PC-3 (cell line): Measurements from ENCODE around the gene ADAMTSL5. TPM values are rescaled to one million over a fixed set of nuclear protein-coding genes. Genes with fewer than 3 reads are reported as not detected.

Experiments
- ATAC-seq: fragments of 200-7000 bp; cut with Tn5 transposase; 2 replicates; pipeline ENCODE4 v1.9.1; 2020; ENCODE audit warnings: mild to moderate bottlenecking, moderate library complexity
- BruUV-seq: library from RNA; stranded (reverse); fragments of 400-500 nt; replicated peaks from 2 replicates; lab custom pipeline; 2021; lab: Mats Ljungman, UMichigan
- CTCF ChIA-PET: fragments of 300-600 bp; sonication (Branson Sonifier 250); formaldehyde crosslinking; loops from one replicate; lab custom pipeline; 2022; ENCODE audit warnings: antibody characterized with exemption; lab: Charles Lee
- POLR2A ChIA-PET: fragments of 300-600 bp; sonication (Branson Sonifier 250); formaldehyde crosslinking; loops from one replicate; lab custom pipeline; 2022; ENCODE audit warnings: antibody characterized with exemption; ENCODE audit not compliant: unreplicated experiment; lab: Charles Lee
- DNase-seq: peaks from one replicate; pipeline ENCODE4 v3.0.0-alpha.2; 2015
- H2AFZ ChIP-seq: fragments of 300-600 bp; sonication (generic); 2 replicates; pipeline ENCODE4 v1.6.0; 2016; ENCODE audit warnings: antibody characterized with exemption, low read length
- H3F3A ChIP-seq: fragments of 300-600 bp; sonication (generic); one replicate; pipeline ENCODE4 v1.6.0; 2017; ENCODE audit warnings: antibody characterized with exemption, low read length, control low read depth, mild to moderate bottlenecking; ENCODE audit not compliant: unreplicated experiment
- H3K27ac ChIP-seq: fragments of 300-600 bp; sonication (generic); 2 replicates; pipeline ENCODE4 v1.5.1; 2016; ENCODE audit warnings: mild to moderate bottlenecking, low read length
- H3K27me3 ChIP-seq: fragments of 300-600 bp; sonication (generic); 2 replicates; pipeline ENCODE4 v1.6.1; 2016; ENCODE audit warnings: low read length, mixed read lengths
- H3K36me3 ChIP-seq: fragments of 300-600 bp; sonication (generic); 2 replicates; pipeline ENCODE4 v1.6.1; 2016; ENCODE audit warnings: low read depth, mixed run types, low read length, mixed read lengths
- H3K4me1 ChIP-seq: fragments of 300-600 bp; sonication (generic); 2 replicates; pipeline ENCODE4 v1.5.1; 2016; ENCODE audit warnings: low read length; ENCODE audit not compliant: insufficient read depth
- H3K4me2 ChIP-seq: fragments of 300-600 bp; sonication (generic); 2 replicates; pipeline ENCODE4 v1.6.0; 2016; ENCODE audit warnings: low read length
- H3K4me3 ChIP-seq: fragments of 300-600 bp; sonication (generic); 2 replicates; pipeline ENCODE4 v1.5.1; 2016; ENCODE audit warnings: mild to moderate bottlenecking, low read length, mixed read lengths
- H3K79me2 ChIP-seq: fragments of 300-600 bp; sonication (generic); 2 replicates; pipeline ENCODE4 v1.6.1; 2017; ENCODE audit warnings: low read length, mixed read lengths
- H3K9ac ChIP-seq: fragments of 300-600 bp; sonication (generic); 2 replicates; pipeline ENCODE4 v1.6.0; 2016; ENCODE audit warnings: mild to moderate bottlenecking, low read length
- H3K9me2 ChIP-seq: fragments of 300-600 bp; sonication (generic); replicated peaks from 2 replicates; pipeline ENCODE4 v1.6.1; 2016; ENCODE audit warnings: mixed run types, low read length, mixed read lengths
- H3K9me3 ChIP-seq: fragments of 300-600 bp; sonication (generic); 2 replicates; pipeline ENCODE4 v1.6.1; 2016; ENCODE audit warnings: low read length, mixed read lengths
- H4K20me1 ChIP-seq: fragments of 300-600 bp; sonication (generic); 2 replicates; pipeline ENCODE4 v1.6.1; 2016; ENCODE audit warnings: low read length, mixed read lengths
- CTCF ChIP-seq: fragments of 300-600 bp; sonication (generic); conservative IDR thresholded peaks from 2 replicates; pipeline ENCODE4 v1.5.1; 2017; ENCODE audit warnings: antibody characterized with exemption, low read depth, mild to moderate bottlenecking, low read length
- EZH2 ChIP-seq: fragments of 300-600 bp; sonication (generic); IDR thresholded peaks from one replicate; pipeline ENCODE4 v1.6.1; 2017; ENCODE audit warnings: antibody characterized with exemption, mild to moderate bottlenecking, low read length; ENCODE audit not compliant: unreplicated experiment
- EZH2phosphoT487 ChIP-seq: fragments of 300-600 bp; sonication (generic); IDR thresholded peaks from 2 replicates; pipeline ENCODE4 v1.6.1; 2018; ENCODE audit warnings: mild to moderate bottlenecking, antibody characterized with exemption, low read length, borderline replicate concordance
- intact Hi-C: fragments of 100-400 bp; cut with micrococcal nuclease; formaldehyde crosslinking; loops from 2 replicates; pipeline ENCODE4 v1.9.0; 2023
- total RNA-seq: library from RNA; depleted of rRNA; stranded (reverse); fragments of >200 nt; gene quantifications from 2 replicates; pipeline ENCODE4 v1.2.3, GENCODE V29; 2014

The ADAMTSL5 gene
- total RNA-seq, 1 experiment from 2014 or later = 5.0 TPM

DNA sequence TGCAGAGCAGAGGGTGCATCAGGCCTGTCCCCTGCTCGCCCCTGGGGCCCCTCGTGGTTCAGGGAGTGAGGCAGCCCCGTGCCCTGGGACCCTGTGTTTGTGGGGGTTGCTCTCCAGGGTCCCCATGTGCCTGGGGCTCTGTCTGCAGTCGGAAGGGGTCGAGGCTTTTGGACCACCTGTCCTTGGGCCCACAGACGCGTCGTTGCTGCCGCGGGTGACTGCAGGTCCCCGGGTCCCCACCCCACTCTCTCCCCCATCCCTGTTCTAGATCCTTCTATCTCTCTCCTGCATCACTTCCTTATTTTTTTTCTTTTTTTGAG is 24.6 kb downstream of the ADAMTSL5 start:
- Histone ChIP-seq H2AFZ (no peak overlapping the region), H3K79me2 (0 out of 2 replicates have a peak, but pooled peaks cover 3% of the 10 kb centered on the region), H3K4me2 (no peak overlapping the region), H3K27ac (no peak overlapping the region), H3K36me3 (no peaks in the 10 kb centered on the region), H4K20me1 (no peaks in the 10 kb centered on the region), H3K27me3 (no peaks in the 10 kb centered on the region), H3K9me2 (no peaks in the 10 kb centered on the region), H3K9me3 (no peaks in the 10 kb centered on the region), H3F3A (no peaks in the 10 kb centered on the region), H3K9ac (no peak overlapping the region), H3K4me3 (no peak overlapping the region), H3K4me1 (peaks cover 12% of the 10 kb centered on the region)
- CTCF ChIA-PET = no interaction called here
- DNase-seq (no peak), ATAC-seq (no peak)
- TF ChIP-seq EZH2phosphoT487 = no peak
- no peak for TF ChIP-seq EZH2
- TF ChIP-seq CTCF = no peak
- intact Hi-C loops = no loop called here
- POLR2A ChIA-PET = no interaction called here
- BruUV-seq = no TSS peak

- Histone ChIP-seq H3K9me3 (no peaks in the 10 kb centered on the region), H3K27me3 (no peaks in the 10 kb centered on the region), H3F3A (no peaks in the 10 kb centered on the region), H3K4me2 (no peak overlapping the region), H3K4me1 (peaks cover 11% of the 10 kb centered on the region), H3K9me2 (no peaks in the 10 kb centered on the region), H2AFZ (no peak overlapping the region), H3K79me2 (0 out of 2 replicates have a peak, but pooled peaks cover 3% of the 10 kb centered on the region), H4K20me1 (no peaks in the 10 kb centered on the region), H3K9ac (no peak overlapping the region), H3K36me3 (no peaks in the 10 kb centered on the region), H3K4me3 (no peak overlapping the region), H3K27ac (no peak overlapping the region)
- no peak for TF ChIP-seq EZH2phosphoT487
- TF ChIP-seq EZH2 = no peak
- no peak for TF ChIP-seq CTCF
- ChIA-PET CTCF (no interaction called here), POLR2A (no interaction called here)
- no peak for ATAC-seq
- BruUV-seq = no TSS peak
- no peak for DNase-seq
- intact Hi-C loops = no loop called here
These were observed 25.1 kb downstream of the ADAMTSL5 start for GRCh38 chr19:1487576-1488281.
